GM19043 (cell line): ENCODE measurements around the gene FOXG1.

Source experiments
- ATAC-seq: cut with Tn5 transposase; IDR thresholded peaks from one replicate; pipeline ENCODE4 v1.9.1; 2021; ENCODE audit warnings: low read depth; ENCODE audit not compliant: unreplicated experiment

Gene FOXG1

DNA sequence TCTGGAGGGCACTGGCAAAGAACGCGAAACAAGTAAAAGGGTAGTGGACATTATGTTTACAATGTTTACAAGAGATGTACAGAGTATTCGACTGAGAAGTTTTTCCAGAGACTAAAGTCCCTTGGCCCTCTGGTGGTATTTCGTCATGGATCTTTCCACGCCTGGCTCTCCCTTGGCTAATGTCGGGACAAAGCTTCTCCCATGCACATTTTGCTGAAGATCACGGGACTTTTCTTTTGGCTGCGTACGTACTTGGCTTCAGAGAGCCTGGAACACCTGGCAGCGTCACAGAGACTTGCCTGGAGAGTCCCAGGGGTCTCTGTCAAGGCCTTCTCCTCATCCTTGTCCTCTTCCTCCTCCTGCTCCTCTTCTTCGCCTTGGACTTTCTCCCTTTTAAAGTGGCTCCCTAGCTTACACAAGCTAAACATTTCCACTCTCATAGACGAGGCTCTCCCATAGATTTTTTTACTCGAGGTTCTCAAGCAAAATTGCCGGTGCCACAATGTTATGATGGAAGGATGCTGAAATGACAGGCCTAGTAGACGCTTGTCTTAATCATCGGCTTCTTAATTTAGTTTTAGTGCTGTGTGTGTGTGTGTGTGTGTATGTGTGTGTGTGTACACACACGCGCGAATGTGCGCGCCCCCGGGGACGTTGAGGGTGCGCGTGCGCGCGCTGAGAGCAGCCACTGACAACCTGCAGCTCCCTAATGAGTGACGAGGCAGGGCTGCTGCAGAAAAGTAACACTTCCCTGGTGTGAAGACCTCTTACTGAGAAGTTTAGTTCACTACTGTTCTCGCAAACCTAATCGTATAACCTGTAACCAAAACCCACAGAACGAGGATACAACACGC lies 4.9 kb upstream of the FOXG1 start:
- ATAC-seq: no peak

DNA sequence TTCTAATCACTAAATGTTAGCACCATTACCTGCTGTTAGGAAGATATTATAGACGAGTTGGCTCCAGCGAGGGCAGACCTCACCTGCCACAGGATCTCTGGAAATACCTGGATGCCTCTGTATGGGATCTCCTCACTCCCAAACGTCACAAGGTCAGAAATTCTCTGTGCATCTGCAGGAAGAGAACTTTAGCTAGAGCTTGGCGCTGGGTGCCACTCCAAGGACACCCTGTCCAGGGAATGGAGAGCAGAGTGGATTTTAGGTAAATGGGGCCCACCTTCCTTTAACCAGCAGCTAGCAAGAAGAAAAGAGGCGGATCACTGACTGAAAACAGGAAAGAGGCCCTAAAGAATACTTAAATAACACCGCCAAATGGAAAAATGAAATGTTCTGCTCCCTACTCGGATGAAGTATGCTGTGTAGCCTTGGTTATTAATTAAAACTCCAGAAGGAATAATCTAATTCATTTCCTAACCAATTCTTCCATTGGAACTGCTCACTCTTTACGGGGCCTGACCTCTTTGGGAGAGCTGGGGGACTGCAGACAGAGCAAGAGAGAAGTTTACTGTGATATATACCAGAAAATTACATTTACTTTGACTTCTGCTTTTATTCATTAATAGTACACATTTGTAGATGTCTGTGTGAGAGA lies 4.2 kb upstream of the FOXG1 start:
- ATAC-seq: no peak

DNA sequence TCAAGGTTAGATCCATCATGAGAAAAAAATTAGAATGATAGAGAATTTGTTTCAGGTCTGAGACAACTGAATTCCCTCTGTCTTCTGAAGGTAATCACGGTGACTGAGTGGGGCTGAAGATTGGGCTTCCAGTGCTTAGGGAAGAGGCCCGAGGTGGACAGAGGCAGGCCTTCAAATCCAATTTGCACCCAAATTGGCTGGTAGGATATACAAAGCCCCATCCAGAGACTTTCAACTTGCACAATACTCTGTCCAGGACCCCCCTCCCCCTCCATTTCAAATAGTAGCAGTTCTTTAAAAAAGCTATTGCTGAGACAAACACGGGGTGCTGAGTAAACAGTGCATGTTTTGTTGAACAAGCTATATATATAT lies 3.6 kb upstream of the FOXG1 start:
- no peak for ATAC-seq

DNA sequence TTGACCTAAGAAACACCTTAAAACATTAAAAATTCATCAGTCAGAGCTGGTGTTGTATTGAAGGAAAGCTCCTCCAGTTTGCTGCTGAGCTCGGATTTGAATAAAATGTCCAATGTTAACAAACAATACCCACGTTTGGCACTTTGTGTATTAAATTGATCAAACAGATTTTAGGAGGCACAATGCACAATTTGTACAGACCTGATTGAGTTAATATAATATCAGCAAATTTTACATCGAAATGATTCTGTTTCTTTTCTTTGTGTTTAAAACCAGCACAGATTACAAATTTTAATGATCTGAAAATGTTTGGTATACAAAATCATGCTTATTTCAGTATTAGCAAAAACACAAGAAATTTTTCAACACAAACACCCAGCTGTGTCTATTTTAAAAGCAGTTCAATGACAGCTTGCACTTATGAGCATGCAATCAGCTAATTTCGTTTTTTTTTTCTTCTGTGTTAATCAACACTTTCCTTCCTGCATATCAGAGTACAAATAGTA lies 2.8 kb upstream of the FOXG1 start:
- ATAC-seq: no peak

DNA sequence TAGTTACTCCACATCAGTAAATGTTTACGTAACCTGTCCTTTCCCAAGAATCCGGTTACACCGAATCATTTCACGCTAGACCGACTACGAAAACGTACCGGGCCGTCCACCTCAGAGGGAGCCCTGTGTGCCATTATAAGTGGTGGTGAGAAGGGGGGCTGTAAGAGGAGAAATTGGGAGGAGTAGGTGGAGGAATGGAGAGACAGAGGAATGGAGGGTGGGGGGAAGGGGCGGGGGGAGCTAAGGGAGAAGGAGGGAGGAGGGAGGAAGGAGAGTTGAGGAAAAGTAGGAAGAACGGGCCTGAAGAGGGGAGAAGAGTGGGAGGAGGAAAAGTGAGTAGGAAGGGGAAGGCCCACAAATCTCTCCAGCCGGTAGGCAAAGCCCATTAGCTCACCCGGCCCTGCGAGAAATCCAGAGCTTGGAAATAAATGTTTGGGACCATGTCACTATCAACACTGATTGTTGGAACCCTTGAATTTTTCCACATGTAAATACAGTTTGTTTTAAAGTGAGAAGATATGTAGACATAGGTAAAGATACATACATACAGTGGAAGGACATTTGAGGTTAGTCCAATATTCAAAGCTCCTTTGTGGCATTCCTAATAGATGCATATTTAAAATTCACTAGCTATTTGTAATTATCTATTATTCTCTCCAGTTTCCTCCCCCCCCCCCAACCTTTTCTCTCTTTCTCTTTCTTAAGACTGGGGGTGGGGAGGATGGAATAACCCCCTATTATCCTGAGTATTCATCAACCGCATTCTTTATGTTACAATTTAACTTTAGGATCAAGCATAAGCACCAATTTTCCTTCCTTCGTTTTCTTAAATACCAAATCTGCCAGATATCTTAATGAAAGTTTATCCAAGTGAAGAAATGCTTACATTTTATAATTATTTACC lies 2.1 kb upstream of the FOXG1 start:
- no peak for ATAC-seq

DNA sequence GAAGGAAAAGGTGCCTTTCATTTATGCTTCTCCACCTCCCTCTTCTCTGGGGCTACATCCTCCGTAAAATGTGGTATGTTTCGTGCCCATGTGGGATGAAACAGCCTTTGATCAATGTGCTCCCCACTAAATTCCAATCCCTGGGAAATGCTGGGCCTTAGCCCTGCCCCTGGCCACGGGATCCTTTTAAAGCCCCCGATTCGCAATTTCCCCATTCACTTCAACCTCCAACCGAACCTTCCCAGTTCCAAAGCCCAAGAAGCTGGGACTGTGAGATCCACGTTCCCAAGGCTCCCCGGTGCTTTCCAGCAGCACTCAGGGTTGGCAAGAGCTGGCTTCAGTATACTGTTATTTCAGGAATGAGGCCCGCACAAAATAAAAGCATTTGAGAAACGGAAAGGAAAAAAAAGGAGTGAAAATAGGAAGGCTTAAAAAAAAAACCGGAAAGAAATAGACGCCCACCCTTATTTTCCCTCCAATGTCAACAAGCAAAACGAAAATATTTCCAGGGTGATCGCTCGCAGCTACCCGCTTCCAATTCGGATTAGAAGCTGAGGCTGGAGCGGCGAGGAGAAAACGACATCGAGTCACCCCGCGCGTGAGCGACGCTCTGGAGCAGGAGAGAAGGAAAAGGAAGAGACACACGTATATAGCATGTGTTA lies 1.3 kb upstream of the FOXG1 start:
- no peak for ATAC-seq

DNA sequence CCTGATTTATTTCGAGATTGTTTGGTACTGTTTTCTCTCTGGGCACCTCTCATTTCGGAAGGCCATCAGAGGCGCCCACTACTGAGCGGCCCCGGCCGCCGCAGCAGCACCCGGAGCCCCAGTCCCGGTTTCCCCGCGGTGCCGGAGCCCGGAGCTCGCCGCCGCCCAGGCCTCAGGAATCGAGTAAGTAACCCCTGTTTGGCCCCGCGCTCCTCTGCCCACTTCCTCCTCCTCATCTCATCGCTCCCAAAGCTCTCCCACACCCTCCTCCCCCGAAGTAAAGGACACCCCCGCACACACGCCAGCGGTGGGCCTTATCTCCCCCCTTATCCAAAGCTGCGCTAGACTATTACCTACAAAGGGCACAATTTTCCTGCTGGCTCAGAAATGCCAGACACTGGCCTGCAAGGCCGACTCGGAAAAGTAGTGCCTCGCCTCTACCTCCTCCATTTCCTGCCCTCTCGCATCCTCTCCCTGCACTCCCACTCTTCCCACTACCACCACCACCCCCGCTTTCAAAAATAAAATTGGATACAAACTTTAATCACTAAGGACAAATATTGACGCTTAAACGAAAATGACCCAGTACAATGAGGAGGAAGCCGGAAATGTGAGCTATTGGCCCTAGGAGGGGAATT lies 637 bp upstream of the FOXG1 start:
- ATAC-seq: no peak

DNA sequence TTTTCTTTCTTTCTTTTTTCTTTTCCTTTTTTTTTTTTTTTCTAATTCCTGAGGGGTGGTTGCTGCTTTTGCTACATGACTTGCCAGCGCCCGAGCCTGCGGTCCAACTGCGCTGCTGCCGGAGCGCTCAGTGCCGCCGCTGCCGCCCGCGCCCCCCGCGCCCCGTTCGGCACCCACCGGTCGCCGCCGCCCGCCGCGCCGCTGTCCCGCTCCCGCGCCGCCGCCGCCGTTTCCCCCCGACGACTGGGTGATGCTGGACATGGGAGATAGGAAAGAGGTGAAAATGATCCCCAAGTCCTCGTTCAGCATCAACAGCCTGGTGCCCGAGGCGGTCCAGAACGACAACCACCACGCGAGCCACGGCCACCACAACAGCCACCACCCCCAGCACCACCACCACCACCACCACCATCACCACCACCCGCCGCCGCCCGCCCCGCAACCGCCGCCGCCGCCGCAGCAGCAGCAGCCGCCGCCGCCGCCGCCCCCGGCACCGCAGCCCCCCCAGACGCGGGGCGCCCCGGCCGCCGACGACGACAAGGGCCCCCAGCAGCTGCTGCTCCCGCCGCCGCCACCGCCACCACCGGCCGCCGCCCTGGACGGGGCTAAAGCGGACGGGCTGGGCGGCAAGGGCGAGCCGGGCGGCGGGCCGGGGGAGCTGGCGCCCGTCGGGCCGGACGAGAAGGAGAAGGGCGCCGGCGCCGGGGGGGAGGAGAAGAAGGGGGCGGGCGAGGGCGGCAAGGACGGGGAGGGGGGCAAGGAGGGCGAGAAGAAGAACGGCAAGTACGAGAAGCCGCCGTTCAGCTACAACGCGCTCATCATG lies 654 bp downstream of the FOXG1 start:
- ATAC-seq: no peak

DNA sequence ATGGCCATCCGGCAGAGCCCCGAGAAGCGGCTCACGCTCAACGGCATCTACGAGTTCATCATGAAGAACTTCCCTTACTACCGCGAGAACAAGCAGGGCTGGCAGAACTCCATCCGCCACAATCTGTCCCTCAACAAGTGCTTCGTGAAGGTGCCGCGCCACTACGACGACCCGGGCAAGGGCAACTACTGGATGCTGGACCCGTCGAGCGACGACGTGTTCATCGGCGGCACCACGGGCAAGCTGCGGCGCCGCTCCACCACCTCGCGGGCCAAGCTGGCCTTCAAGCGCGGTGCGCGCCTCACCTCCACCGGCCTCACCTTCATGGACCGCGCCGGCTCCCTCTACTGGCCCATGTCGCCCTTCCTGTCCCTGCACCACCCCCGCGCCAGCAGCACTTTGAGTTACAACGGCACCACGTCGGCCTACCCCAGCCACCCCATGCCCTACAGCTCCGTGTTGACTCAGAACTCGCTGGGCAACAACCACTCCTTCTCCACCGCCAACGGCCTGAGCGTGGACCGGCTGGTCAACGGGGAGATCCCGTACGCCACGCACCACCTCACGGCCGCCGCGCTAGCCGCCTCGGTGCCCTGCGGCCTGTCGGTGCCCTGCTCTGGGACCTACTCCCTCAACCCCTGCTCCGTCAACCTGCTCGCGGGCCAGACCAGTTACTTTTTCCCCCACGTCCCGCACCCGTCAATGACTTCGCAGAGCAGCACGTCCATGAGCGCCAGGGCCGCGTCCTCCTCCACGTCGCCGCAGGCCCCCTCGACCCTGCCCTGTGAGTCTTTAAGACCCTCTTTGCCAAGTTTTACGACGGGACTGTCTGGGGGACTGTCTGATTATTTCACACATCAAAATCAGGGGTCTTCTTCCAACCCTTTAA lies 1.5 kb downstream of the FOXG1 start:
- no peak for ATAC-seq

DNA sequence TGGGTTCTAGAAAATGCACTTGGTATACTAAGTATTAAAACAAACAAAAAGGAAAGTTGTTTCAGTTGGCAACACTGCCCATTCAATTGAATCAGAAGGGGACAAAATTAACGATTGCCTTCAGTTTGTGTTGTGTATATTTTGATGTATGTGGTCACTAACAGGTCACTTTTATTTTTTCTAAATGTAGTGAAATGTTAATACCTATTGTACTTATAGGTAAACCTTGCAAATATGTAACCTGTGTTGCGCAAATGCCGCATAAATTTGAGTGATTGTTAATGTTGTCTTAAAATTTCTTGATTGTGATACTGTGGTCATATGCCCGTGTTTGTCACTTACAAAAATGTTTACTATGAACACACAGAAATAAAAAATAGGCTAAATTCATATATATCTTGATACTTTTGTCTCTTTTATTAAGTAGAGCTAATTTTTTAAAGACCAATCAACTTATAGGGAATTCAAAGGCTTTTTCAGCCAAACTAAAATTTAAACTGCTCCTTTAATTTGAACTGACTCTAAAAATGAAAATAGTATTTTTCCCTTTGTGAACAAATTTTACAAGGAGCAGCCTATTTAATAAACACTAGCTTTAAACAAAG lies 2.8 kb downstream of the FOXG1 start:
- ATAC-seq: no peak

DNA sequence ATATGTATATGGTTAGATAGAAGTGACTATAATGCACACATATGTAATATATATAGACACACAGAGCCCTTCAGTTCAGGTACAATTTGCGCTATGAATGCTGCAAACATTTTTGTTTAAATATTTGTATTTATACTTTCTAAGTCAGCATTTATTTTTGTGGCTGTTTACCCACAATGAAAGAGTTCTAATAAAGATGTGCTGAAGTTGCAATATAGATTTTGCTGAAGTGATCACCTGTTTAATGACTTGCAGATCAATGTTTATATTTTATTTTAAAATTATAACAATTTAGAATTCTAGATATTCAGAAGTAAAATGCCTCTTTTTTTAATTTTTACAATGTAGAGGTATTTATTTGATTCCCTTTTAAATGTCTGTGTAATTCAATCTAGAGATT lies 3.5 kb downstream of the FOXG1 start:
- ATAC-seq: no peak

DNA sequence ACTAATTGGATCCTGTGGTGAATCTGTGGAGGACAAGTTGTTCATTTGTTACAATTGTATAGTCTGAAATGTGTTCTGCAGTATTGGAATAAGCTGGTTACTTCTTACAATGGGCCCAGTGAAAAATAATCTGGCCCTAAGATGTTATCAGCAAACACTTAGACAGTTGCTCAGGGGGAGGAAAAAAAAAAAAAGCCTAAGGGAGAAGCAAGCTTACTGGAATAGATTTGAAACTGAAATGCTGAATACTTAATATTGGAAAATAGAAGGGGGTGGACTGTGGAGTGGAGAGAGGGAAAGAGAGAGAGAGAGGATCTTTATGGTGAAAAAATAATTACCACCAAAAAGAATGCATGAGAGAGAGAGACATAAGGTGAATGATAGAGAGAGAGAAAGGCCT lies 4.0 kb downstream of the FOXG1 start:
- ATAC-seq: no peak

DNA sequence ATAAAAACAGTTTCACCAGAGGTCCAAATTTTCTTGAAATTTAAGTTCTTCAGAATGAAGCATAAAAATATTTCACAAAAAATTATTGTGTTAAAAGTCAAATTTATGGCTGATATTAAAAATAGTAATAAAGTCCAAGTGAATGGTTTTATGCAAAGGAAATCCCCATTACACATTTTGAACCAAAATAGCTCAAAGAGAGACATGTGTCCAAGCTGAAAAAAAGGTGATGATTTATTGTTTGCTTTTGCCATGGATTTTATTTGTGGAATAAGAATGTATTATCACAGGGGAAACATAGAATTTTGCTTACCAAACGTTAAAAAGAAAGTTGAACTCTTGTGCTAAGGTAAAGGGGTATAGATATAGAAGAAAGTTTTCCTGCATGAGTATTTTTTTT lies 4.6 kb downstream of the FOXG1 start:
- no peak for ATAC-seq

DNA sequence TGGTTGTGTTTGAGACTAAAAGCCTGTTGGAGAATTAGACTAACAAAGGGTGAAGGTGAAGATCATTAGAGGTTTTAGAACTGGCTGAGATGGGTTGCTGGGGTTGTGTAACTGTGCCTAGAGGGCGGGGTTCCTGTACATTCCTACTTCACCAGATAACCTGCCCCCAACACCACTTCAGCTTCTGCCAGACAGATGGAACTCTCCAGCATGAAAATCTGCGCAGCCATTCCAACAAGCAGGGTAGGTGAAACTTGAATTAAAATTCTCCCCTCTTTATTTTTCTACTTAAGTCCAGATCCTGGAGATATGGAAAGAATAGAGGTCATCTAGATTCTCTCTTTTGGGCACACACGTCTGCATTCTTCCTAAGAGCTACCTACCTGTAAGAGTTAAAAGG lies 6.0 kb downstream of the FOXG1 start:
- ATAC-seq: no peak

DNA sequence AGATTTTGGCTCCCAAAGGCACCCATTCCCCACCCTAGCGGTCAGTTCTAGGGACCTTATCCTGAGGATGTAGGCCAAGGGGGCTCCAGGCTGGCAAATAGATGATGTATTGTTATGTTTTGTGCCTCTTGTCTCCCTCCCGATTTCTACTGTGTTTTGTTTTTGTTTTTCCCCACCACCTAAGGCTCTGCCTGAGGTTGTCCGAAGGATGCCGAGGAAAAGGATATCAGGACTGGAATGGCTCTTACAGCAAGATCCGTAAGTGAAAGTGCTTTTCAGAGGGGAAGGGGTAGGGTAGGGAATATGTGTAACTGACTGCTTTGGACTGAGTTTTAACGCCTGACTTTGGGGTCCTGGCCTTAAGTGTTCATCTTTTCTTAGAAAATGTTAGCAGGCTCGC lies 6.6 kb downstream of the FOXG1 start:
- no peak for ATAC-seq

DNA sequence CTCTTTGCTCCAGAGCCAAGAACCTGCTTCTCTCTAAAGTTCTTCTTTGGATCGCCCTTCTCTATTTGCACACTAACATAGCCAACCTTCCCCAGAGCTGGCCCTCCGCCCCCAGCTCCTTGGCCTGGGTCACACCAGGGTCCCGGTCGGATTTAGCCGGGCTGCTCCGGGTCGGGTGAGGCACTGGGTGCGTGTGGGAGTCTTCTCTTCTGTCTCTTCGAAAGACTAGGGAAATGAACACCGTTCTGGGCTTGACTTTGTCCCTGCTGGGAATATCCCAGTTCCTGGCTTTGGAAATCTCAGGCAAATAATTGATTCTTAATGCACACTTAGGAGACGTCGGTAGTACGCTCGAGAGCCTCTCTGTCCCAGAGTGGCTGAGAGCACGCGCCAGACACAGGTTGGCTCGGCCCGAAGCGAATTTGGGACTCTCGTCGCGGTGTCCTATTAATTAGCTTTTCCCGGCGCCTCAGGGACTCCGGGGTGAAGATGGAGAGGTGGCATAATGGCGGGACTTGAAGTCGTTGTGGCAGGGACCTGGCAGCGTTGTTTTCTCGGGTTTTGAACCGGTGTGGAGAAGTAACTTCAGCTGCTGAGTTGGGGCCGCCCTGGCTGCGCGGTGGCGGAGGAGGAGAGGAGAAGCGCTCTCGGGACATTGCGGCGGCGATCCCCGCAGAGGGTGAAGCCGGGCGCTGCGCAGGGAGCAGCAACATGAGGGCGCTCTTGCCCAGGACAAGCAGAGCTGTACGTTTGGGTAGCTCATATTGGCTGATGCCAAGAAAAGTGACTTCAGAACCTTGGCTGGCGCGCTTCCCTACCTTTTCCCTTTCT lies 7.5 kb downstream of the FOXG1 start:
- no peak for ATAC-seq
